DND-41 (cell line): ENCODE measurements around the gene SENP6.

Source experiments
- ATAC-seq: fragments of 200-7000 bp; cut with Tn5 transposase; 3 replicates; pipeline ENCODE4 v1.9.1; 2021; ENCODE audit warnings: low read depth; ENCODE audit not compliant: insufficient read depth
- DNase-seq: peaks from one replicate; pipeline ENCODE4 v3.0.0-alpha.2; 2020
- H2AFZ ChIP-seq: 2 replicates; pipeline ENCODE4 v1.6.0; 2012; ENCODE audit warnings: low read depth, low read length
- H3K27ac ChIP-seq: 2 replicates; pipeline ENCODE4 v1.5.1; 2012; ENCODE audit warnings: low read length, inconsistent platforms
- H3K27me3 ChIP-seq: fragments of 200-600 bp; sonication (generic); 2 replicates; pipeline ENCODE4 v1.6.0; 2012; ENCODE audit warnings: low read length, mild to moderate bottlenecking, inconsistent platforms; ENCODE audit not compliant: insufficient read depth, poor library complexity
- H3K36me3 ChIP-seq: 2 replicates; pipeline ENCODE4 v1.5.1; 2012; ENCODE audit warnings: low read length, inconsistent platforms; ENCODE audit not compliant: insufficient read depth
- H3K4me1 ChIP-seq: 2 replicates; pipeline ENCODE4 v1.5.1; 2012; ENCODE audit warnings: mild to moderate bottlenecking, low read length; ENCODE audit not compliant: insufficient read depth
- H3K4me2 ChIP-seq: 2 replicates; pipeline ENCODE4 v1.6.0; 2012; ENCODE audit warnings: mild to moderate bottlenecking, moderate library complexity, low read length, inconsistent platforms; ENCODE audit not compliant: insufficient read depth
- H3K4me3 ChIP-seq, 2 experiments: fragments of 200-600 bp in 1 of 2; shearing (Covaris generic) in 1 of 2; 2 replicates each; pipeline ENCODE4 v1.5.1; 2012 to 2016; ENCODE audit warnings: inconsistent platforms in 2 of 2, low read length in 2 of 2, mild to moderate bottlenecking in 2 of 2, low read depth in 1 of 2, moderate library complexity in 1 of 2
- H3K79me2 ChIP-seq: 2 replicates; pipeline ENCODE4 v1.6.0; 2012; ENCODE audit warnings: low read length, inconsistent platforms; ENCODE audit not compliant: insufficient read depth
- H3K9ac ChIP-seq: 2 replicates; pipeline ENCODE4 v1.6.0; 2012; ENCODE audit warnings: low read depth, mild to moderate bottlenecking, inconsistent platforms, low read length, moderate library complexity
- H3K9me3 ChIP-seq: 2 replicates; pipeline ENCODE4 v1.5.1; 2012; ENCODE audit warnings: low read length, moderate library complexity, mild to moderate bottlenecking, inconsistent platforms; ENCODE audit not compliant: insufficient read depth, severe bottlenecking
- H4K20me1 ChIP-seq: 2 replicates; pipeline ENCODE4 v1.6.0; 2012; ENCODE audit warnings: low read length; ENCODE audit not compliant: insufficient read depth
- CTCF ChIP-seq: IDR thresholded peaks from 2 replicates; pipeline ENCODE4 v1.5.1; 2012; ENCODE audit warnings: borderline replicate concordance, low read length, moderate library complexity, mild to moderate bottlenecking; ENCODE audit not compliant: poor library complexity, severe bottlenecking; ENCODE audit errors: extremely low read depth
- EZH2 ChIP-seq: IDR thresholded peaks from 3 replicates; pipeline ENCODE4 v1.6.1; 2012; ENCODE audit warnings: borderline replicate concordance, low read depth, mild to moderate bottlenecking, moderate library complexity, low read length, inconsistent platforms; ENCODE audit not compliant: severe bottlenecking

Gene SENP6

GRCh38 chr6:75600768-75601167 lies 912 bp upstream of the SENP6 start:
- H4K20me1 ChIP-seq = peaks cover 17% of the 10 kb centered on the region; the same call in 1 of the 2 replicates
- TF ChIP-seq CTCF = no peak
- TF ChIP-seq EZH2 = no peak
- no peaks in the 10 kb centered on the region for H3K27me3 ChIP-seq
- peak overlapping the region; percentile 78 for H3K4me2 ChIP-seq
- H3K36me3 ChIP-seq = peaks cover 10% of the 10 kb centered on the region; the same call in 1 of the 2 replicates
- peaks cover 56% of the 10 kb centered on the region for H3K79me2 ChIP-seq
- H2AFZ ChIP-seq = peak overlapping the region; percentile 92
- ATAC-seq (no peak), DNase-seq (no peak)
- H3K27ac ChIP-seq = peak overlapping the region; percentile 99
- H3K4me1 ChIP-seq = peaks cover 36% of the 10 kb centered on the region
- peak overlapping the region; percentile 99 for H3K9ac ChIP-seq
- peak overlapping the region; percentile 46 to 69; a peak in 3 of 4 replicates for H3K4me3 ChIP-seq
- no peaks in the 10 kb centered on the region for H3K9me3 ChIP-seq

DNA sequence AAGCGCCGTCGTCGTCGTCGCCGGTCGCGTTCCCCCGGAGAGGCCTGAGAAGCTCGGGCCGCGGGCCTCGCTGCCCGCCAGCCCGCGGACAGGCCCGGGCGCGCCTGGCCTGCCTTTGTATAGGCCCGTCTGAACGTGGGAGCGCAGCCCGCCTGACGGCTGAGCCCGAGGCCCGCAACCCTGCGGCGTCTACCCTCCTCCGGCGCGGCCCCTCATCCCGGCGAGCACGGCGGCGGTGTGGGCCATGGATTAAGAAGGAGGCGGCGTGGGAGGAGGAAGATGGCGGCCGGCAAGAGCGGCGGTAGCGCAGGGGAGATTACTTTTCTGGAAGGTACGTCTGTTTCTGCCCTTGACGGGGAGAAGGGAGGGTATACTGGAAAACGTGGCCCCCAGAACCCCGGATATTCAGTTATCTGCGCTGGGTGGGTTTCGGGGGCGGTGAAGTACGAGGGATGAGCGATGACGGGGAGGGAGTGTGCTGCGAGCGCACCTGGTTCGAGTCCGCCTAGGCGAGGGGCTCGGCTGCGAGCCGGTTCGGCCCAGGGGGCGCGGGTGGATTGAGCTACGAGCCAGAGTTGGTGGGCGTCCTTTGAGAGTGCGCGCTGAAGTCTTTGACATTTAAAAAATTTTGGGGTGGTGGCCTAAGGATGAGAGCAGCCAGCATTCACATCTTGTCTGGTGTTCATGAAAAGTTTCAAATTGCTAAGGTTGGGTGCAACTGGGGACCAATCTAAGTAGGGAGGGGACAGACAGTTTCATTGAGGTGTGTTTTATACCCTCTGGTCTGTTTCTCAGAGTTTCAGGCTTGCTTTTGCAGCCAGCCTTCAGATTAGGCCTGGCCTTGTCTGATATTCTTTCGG lies 796 bp downstream of the SENP6 start:
- Histone ChIP-seq H3K4me1 (peaks cover 52% of the 10 kb centered on the region), H4K20me1 (peaks cover 28% of the 10 kb centered on the region; the same call in 1 of the 2 replicates), H3K4me3 (peak overlapping the region; percentile 46 to 69), H3K4me2 (peak overlapping the region; percentile 78), H3K9ac (peak overlapping the region; percentile 99), H3K27me3 (no peaks in the 10 kb centered on the region), H2AFZ (peak overlapping the region; percentile 92), H3K36me3 (peaks cover 10% of the 10 kb centered on the region; the same call in 1 of the 2 replicates), H3K9me3 (no peaks in the 10 kb centered on the region), H3K27ac (peak overlapping the region; percentile 99), H3K79me2 (peaks cover 73% of the 10 kb centered on the region)
- DNase-seq = peak; percentile 65
- ATAC-seq = peak; percentile 59
- TF ChIP-seq EZH2 = no peak
- TF ChIP-seq CTCF = no peak

- peak overlapping the region; percentile 92; the same call in 1 of the 2 replicates for H2AFZ ChIP-seq
- H3K79me2 ChIP-seq = peaks cover 79% of the 10 kb centered on the region
- ATAC-seq = no peak
- H3K4me1 ChIP-seq = peaks cover 57% of the 10 kb centered on the region
- peak overlapping the region; percentile 99 for H3K9ac ChIP-seq
- peak overlapping the region; percentile 78 for H3K4me2 ChIP-seq
- H3K4me3 ChIP-seq = peak overlapping the region; percentile 46 to 69; a peak in 3 of 4 replicates
- no peaks in the 10 kb centered on the region for H3K9me3 ChIP-seq
- TF ChIP-seq EZH2 (no peak), CTCF (no peak)
- peaks cover 34% of the 10 kb centered on the region for H4K20me1 ChIP-seq
- no peaks in the 10 kb centered on the region for H3K27me3 ChIP-seq
- H3K27ac ChIP-seq = peak overlapping the region; percentile 99
- DNase-seq = no peak
- H3K36me3 ChIP-seq = peaks cover 10% of the 10 kb centered on the region; the same call in 1 of the 2 replicates
These were observed 1.4 kb downstream of the SENP6 start for GRCh38 chr6:75603106-75603420.
